ENCODE results near the gene KRT33B.
"Not testable (repeated sequence)": the region's sequence is repeated elsewhere in the genome, so short reads cannot be mapped to it uniquely, and the experiment has no call there.

KRT33B gene

GRCh38 chr17:41369713-41370112, at the start of gene KRT33B:
Gene KRT33B (minus strand): TSS chr17:41369813. CDS start chr17:41369750, 63 bp downstream.
- no peak for DNase-seq

DNA sequence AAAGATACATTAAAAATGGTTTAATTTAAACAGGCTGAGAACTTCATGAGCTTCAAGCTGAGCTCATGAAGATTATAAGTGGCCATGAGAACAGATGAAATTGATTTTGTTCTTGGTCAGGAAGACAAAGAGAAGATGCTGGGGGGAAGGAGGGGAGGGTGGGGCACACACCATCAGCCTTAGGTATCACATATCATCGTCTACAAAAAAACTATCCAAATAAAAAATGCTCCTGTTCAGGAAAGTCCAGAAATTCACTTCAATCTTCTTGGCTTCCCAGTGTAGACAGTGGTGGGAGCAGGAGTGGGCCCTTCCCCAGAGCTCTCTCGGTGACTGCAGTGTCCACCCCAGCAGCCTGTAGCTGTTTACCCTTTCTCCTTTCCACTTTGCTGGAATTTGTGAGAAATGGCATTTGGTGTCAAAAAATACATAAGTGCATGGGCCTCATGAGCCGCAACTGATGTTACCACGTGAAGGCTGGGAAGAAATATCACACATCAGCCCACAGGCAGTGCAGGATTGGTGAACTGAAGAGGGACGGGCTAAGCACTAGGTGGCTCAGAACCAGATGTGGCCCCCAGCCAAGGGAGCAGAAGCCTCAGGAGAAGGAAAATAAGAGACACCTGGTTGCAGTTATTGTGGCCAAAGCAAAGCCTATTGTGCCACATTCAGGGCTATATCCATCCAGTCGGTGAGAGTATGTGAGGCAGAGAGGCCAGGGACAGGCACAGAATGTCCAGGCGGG, 48.7 kb upstream of the KRT33B start:
- no peak for DNase-seq

DNA sequence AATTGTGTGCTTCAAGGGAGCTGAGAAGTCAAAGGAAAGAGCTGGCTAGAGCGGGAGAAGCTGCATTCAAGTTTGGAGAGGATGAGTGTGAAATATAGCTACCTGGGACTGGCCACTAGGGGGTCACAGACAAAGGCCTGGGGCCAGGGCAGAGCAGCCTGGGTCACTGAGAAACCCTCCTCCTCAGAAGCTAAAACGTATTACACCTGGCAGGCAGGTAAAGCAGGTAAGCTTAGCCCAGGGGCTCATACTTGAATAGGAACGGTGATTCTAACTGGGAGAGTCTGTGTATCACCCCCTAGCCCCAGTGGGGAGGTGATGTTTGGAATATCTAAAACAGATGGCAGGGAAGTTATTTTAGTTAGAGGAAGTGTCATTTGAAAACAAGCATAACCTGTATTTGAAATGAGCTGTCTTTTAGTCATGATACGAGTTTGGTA, 48.0 kb upstream of the KRT33B start:
- peak; percentile 19 for DNase-seq

DNA sequence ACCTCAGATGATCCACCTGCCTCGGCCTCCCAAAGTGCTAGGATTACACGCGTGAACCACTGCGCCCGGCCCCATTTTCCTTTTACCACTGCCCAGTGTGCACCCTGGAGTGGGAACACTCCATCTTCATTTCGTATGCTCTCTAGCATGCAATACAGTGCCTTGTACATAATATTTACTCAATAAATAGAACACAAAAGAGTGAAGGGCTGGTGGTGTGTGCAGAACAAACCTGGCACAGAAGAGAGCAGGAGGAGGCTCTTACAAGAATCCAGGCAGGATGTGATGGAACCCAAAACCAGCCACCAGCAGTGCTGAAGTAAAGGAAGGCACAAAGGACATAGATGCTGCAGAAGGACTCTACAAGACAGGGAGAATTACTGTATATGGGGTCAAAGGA, 47.5 kb upstream of the KRT33B start:
- no peak for DNase-seq

GRCh38 chr17:41416479-41416878, 46.9 kb upstream of the KRT33B start:
- DNase-seq: no peak

DNA sequence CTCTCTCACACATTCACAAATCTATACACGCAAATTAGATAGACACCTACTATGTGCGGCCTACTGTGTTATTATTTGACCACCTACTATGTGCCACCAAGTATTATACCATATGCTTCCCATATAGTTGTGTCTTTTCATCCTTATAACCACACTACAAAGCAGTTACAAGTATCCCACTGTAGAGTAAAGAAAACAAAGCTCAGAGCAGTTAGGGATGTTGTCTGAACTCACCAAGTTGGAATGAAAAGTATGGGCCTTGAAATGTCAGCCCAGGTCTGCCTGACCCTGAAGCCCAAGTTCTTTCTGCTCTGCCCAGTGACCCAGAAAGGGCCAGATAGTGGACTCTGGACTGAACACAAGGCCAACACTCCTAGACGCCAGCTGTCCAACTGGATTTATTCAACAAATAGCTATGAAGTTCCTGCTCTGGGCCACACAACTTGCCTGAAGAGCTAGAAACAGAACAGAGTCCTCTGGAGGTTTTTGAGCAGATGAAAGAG, 46.3 kb upstream of the KRT33B start:
- no peak for DNase-seq

DNA sequence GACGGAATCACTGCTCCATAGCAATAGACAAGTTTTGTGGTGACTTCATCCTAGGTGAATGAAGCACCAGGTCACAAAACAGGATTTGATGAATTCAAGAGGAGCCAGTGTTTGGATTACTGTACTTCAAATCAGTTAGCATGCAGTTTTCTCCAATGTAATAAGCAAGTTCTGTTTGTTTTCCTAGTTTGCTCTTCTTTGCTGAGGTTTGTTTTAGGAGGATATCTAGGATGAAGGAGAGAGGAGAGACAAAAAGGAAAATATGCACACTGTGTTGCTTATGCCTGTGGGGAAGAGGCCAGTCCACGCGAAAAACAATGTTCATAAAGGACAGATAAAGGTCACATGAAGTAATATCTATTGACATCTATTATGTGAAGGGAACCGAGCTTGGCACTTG, 45.8 kb upstream of the KRT33B start:
- DNase-seq: no peak

DNA sequence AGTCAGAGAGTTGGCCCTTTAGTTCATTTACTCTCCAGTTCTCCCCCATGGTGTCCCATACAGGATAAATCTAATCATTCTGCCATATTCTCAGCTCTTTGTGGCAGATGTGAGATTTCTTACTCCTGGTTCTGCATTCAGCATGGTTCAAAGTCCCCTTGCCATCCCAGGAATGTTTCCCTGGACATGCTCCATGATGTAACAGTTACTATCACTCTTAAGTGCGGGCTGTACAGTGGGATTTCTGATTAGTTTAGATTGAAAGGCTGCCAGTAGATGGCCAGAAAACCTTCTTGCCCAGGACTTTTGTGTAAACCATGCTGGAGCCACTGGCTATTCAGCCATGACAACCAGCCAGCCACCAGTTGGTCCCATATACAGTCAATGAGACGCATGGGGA, 44.4 kb upstream of the KRT33B start:
- no peak for DNase-seq

GRCh38 chr17:41413353-41413957, 43.8 kb upstream of the KRT33B start:
- DNase-seq: no peak

- DNase-seq: no peak
Measured at GRCh38 chr17:41411072-41411840, 41.6 kb upstream of the KRT33B start.

DNA sequence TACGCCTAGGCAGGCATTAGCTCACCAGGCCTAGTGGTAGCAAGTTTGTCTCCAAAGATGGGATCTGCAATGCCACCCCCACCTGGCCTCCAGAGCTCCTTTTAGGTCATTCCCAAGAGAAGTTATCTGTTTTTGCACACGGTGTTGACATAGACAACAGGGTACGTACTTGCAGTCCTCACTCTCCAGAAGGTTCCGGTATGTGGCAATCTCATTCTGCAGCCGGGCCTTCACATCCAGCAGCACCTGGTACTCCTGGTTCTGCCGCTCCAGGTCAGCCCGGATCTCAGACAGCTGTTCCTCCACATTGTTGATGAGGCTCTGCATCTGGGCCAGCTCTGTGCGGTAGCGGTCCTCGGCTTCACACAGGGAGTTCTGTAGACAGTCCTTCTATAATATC, 37.6 kb upstream of the KRT33B start:
- no peak for DNase-seq

DNA sequence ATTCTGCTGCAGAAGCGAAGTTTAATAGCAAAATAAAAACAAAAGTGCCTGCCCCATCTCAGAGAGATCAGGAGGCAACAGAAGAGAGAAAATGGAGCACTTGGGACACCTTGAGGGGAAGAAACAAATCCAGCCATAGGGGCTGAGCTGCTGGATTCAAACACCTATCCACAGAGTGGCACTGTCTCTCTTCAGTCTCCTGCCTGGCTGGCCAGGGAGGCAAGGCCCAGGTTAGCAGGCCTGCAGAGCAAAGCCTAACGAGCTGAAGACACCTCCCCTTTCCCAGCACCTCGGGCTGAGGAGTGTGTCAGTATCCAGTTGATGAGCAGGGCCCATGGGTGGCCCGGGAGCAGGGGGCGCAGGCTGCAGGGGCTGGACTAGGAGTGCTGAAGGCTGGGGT, 36.6 kb upstream of the KRT33B start:
- DNase-seq: no peak

GRCh38 chr17:41404024-41404671, 34.5 kb upstream of the KRT33B start:
- DNase-seq: peak; percentile 85

- DNase-seq: no peak
Measured at GRCh38 chr17:41403404-41404023, 33.9 kb upstream of the KRT33B start.

GRCh38 chr17:41402161-41402560, 32.5 kb upstream of the KRT33B start:
- DNase-seq: no peak

GRCh38 chr17:41396996-41397660, 27.5 kb upstream of the KRT33B start, which contains the start of gene KRT31:
Gene KRT31 (minus strand): TSS chr17:41397608. CDS start chr17:41397539, 69 bp downstream.
- no peak for DNase-seq

- no peak for DNase-seq
Measured at GRCh38 chr17:41396340-41396739, 26.7 kb upstream of the KRT33B start.

- no peak for DNase-seq
Measured at GRCh38 chr17:41395611-41396010, 26.0 kb upstream of the KRT33B start.

DNA sequence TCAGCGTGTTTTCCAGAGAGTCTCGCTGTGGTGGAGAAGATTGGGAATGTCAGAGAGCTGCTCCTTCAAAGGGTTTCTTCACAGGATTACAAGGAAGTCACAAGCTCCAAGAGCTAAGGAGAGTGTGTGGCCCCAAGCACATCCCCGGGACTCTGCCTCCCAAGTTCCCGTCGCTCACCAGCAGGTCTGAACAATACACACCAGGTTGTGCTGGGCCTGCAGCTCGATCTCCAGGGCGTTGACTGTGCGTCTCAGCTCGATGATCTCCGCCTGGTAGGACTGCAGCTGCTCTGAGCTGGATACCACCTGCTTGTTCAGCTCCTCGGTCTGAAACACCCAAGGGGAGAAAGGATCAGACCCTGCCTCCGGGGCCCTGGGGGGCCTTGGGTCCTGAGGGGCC, 25.4 kb upstream of the KRT33B start:
- not testable (repeated sequence) for DNase-seq

DNA sequence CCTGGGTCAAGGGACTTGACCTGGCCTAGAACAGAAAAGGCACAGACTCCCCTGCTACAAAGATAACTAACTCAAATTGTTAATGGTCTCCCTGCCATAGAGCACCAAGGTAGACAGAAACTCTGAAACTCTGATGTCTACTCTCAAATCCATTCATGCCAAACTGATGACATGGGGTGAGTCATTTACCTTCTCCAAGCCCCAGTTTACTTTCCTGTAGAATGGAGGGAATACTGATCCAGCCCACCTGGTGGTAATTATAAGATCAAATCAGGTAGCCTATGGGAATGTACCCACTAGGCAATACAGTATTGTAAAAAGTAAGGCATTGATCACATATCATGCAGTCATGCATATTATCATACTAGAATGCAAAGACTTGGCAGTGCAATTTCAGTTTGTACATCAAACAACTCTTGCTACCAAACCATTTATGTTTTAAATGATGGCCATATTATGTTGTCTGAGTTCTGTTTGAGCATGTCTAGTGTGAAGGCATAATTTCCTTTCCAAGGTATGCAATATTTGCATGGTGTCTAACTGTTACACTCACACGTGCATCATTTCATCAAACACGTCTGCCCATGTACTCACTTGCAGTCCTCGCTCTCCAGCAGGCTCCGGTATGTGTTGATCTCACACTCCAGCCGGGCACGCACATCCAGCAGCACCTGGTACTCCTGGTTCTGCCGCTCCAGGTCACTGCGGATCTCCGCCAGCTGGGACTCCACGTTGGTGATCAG, 24.8 kb upstream of the KRT33B start:
- no peak for DNase-seq

DNA sequence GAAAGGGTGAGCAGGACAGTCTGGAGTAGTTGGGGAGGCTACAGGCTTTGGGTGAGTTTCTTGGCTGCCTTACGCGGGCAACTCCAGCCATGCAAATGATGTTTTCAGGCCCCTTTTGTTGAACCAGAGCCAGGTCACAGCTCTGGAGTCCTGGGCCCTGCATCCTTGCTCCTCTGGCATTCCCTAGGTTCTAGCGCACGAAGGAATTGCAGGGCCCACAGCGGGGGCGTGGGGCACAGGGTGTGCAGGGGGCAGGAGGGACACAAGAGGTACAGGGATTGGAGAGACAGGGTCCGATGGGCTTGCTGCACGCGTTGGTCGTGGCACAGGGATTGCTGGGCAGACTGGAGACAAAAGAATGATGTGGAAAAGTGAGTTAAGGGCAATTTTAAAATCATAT, 24.2 kb upstream of the KRT33B start:
- DNase-seq: no peak

Data from NCI-H1105 treated with DMSO at 0.1 percent for 48 hours (cell line).